SJSA1 (cell line): Measurements from ENCODE around the gene ZNF831. TPM values are rescaled to one million over a fixed set of nuclear protein-coding genes. Genes with fewer than 3 reads are reported as not detected.

Experiments
- DNase-seq, 2 experiments: peaks; one replicate each; pipeline ENCODE4 v3.0.0-alpha.2; 2015 to 2020; ENCODE audit warnings: low spot score in 2 of 2, low read depth in 1 of 2
- H3K27ac ChIP-seq: fragments of 250-450 bp; sonication (Bioruptor Pico); 2 replicates; pipeline ENCODE4 v1.5.1; 2020; ENCODE audit warnings: mild to moderate bottlenecking, moderate library complexity
- H3K27me3 ChIP-seq: fragments of 250-450 bp; sonication (Bioruptor Pico); replicated peaks from 2 replicates; pipeline ENCODE4 v1.5.1; 2020; ENCODE audit warnings: mild to moderate bottlenecking, moderate library complexity
- H3K36me3 ChIP-seq: fragments of 250-450 bp; sonication (Bioruptor Pico); 2 replicates; pipeline ENCODE4 v1.5.1; 2020; ENCODE audit warnings: mild to moderate bottlenecking
- H3K4me1 ChIP-seq: fragments of 250-450 bp; sonication (Bioruptor Pico); replicated peaks from 2 replicates; pipeline ENCODE4 v1.6.1; 2021; ENCODE audit warnings: mild to moderate bottlenecking
- H3K4me3 ChIP-seq: fragments of 250-450 bp; sonication (Bioruptor Pico); 2 replicates; pipeline ENCODE4 v1.5.1; 2020; ENCODE audit warnings: mild to moderate bottlenecking
- H3K9me3 ChIP-seq: fragments of 250-450 bp; sonication (Bioruptor Pico); replicated peaks from 2 replicates; pipeline ENCODE4 v1.5.1; 2020; ENCODE audit warnings: mild to moderate bottlenecking
- total RNA-seq: library from RNA; depleted of rRNA; stranded (reverse); fragments of >200 nt; shearing (Covaris generic); gene quantifications from 2 replicates; pipeline ENCODE4 v1.2.3, GENCODE V29; 2014

The ZNF831 gene
- total RNA-seq, 1 experiment from 2014 or later: not detected

DNA sequence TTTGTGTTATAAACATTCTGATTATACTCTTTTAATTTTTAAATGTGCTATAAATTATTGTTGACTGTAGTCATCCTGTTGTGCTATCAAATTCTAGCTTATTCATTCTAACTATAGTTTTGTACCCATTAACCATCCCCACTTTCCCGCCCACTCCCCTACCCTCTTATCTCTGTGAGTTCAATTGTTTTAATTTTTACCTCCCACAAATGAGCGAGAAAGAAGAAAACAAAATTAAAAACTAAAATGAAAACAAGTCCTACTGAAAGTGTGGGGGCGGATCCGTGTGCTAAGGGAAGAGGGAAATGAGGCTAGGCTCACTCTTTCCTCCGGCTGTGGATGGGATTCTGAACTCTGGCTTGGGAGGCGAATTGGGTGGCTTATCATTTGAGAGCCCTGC, 6.6 kb upstream of the ZNF831 start:
- no peaks in the 10 kb centered on the region for H3K4me1 ChIP-seq
- no peak for DNase-seq
- no peak overlapping the region for H3K4me3 ChIP-seq
- H3K27ac ChIP-seq: no peak overlapping the region
- no peaks in the 10 kb centered on the region for H3K9me3 ChIP-seq
- H3K27me3 ChIP-seq: peaks cover 5% of the 10 kb centered on the region; the same call in 1 of the 2 replicates
- H3K36me3 ChIP-seq: no peaks in the 10 kb centered on the region

- DNase-seq: no peak
- H3K4me1 ChIP-seq: no peaks in the 10 kb centered on the region
- H3K9me3 ChIP-seq: no peaks in the 10 kb centered on the region
- H3K27ac ChIP-seq: no peak overlapping the region
- peaks cover 9% of the 10 kb centered on the region; the same call in 1 of the 2 replicates for H3K27me3 ChIP-seq
- no peaks in the 10 kb centered on the region for H3K36me3 ChIP-seq
- no peak overlapping the region for H3K4me3 ChIP-seq
These were observed 6.1 kb upstream of the ZNF831 start for GRCh38 chr20:59157531-59157930.

GRCh38 chr20:59157961-59158541, 5.6 kb upstream of the ZNF831 start:
- H3K9me3 ChIP-seq: no peaks in the 10 kb centered on the region
- H3K36me3 ChIP-seq: no peaks in the 10 kb centered on the region
- no peak for DNase-seq

GRCh38 chr20:59158673-59159072, 4.9 kb upstream of the ZNF831 start:
- H3K9me3 ChIP-seq: no peaks in the 10 kb centered on the region
- no peak for DNase-seq
- H3K36me3 ChIP-seq: no peaks in the 10 kb centered on the region
- H3K4me3 ChIP-seq: no peak overlapping the region
- H3K27ac ChIP-seq: no peak overlapping the region
- peaks cover 16% of the 10 kb centered on the region; the same call in 1 of the 2 replicates for H3K27me3 ChIP-seq
- no peaks in the 10 kb centered on the region for H3K4me1 ChIP-seq

More at GRCh38 chr20:59157961-59158541, 5.6 kb upstream of the ZNF831 start:
- no peak overlapping the region for H3K4me3 ChIP-seq
- peaks cover 13% of the 10 kb centered on the region; the same call in 1 of the 2 replicates for H3K27me3 ChIP-seq
- no peak overlapping the region for H3K27ac ChIP-seq
- no peaks in the 10 kb centered on the region for H3K4me1 ChIP-seq

DNA sequence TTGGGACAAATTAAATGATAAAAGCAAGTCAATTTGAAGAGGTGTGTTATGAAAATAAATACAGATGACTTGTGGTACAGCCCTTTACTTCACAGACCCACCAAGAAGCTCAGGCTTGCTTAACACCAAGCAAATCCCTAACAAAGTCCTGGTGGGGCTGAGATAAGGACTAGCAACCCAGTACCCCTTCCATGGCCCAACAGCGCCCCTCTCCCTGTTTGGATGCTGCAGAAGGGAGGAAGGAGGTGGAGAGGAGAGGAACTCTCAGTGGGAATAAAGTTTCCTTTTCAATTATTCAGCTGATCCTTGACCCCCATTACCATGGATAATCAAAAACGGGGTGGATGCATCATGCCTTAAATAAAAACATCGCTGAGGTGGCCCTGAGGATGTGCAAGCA, 4.5 kb upstream of the ZNF831 start:
- Histone ChIP-seq H3K36me3 (no peaks in the 10 kb centered on the region), H3K4me3 (no peak overlapping the region), H3K27ac (no peak overlapping the region), H3K9me3 (no peaks in the 10 kb centered on the region), H3K4me1 (no peaks in the 10 kb centered on the region), H3K27me3 (peaks cover 16% of the 10 kb centered on the region; the same call in 1 of the 2 replicates)
- no peak for DNase-seq

- no peak overlapping the region for H3K27ac ChIP-seq
- H3K9me3 ChIP-seq: no peaks in the 10 kb centered on the region
- H3K4me3 ChIP-seq: no peak overlapping the region
- H3K36me3 ChIP-seq: no peaks in the 10 kb centered on the region
- H3K4me1 ChIP-seq: no peaks in the 10 kb centered on the region
- DNase-seq: no peak
- peaks cover 18% of the 10 kb centered on the region; the same call in 1 of the 2 replicates for H3K27me3 ChIP-seq
These were observed 3.9 kb upstream of the ZNF831 start for GRCh38 chr20:59159493-59160376.

DNA sequence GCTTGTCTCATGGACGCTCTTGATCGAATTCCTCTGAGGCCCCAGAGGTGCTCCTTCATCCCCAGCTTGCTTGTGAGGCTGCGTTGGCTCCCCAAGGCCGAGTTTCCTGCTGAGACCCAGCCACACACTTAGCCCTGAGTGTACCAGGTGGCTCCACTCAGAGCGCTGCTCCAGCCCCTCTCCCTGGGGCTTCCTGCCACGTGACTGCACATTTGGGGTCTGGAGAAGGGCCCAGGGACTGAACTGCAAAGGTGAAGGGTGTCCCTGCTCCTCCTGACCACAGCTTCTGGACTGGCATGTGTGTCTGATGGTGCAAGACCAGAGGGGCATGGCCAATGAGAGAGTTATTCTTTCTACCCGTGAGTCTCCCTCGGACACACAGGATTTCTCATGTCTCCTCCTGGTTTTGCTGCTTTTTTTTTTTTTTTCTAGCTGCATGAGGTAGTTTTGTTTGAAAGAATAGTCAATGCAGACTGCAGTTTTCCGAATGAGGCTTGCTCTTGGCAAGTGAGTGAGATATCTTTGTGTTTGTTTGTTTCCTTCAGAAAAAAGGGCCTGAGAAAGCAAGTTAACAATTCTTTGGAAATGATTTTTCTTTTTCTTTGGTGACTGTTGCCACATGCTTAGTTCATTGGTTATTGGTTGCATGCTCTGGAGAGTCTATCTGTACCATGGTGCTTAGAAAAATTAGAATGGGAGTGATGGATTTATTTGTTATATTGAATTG, 3.1 kb upstream of the ZNF831 start:
- Histone ChIP-seq H3K27me3 (peaks cover 19% of the 10 kb centered on the region; the same call in 1 of the 2 replicates), H3K36me3 (no peaks in the 10 kb centered on the region), H3K4me1 (no peaks in the 10 kb centered on the region), H3K27ac (no peak overlapping the region), H3K9me3 (no peaks in the 10 kb centered on the region), H3K4me3 (no peak overlapping the region)
- no peak for DNase-seq

GRCh38 chr20:59161721-59162120, 1.9 kb upstream of the ZNF831 start:
- Histone ChIP-seq H3K9me3 (no peaks in the 10 kb centered on the region), H3K36me3 (no peaks in the 10 kb centered on the region), H3K27ac (no peak overlapping the region), H3K4me1 (no peaks in the 10 kb centered on the region), H3K4me3 (no peak overlapping the region), H3K27me3 (peaks cover 23% of the 10 kb centered on the region)
- no peak for DNase-seq

- H3K27ac ChIP-seq: no peak overlapping the region
These were observed 1.2 kb downstream of the ZNF831 start for GRCh38 chr20:59164686-59165391.

GRCh38 chr20:59165396-59165795, 1.8 kb downstream of the ZNF831 start:
- Histone ChIP-seq H3K9me3 (no peaks in the 10 kb centered on the region), H3K36me3 (no peaks in the 10 kb centered on the region), H3K27ac (no peak overlapping the region), H3K4me3 (no peak overlapping the region), H3K27me3 (peaks cover 26% of the 10 kb centered on the region), H3K4me1 (no peaks in the 10 kb centered on the region)
- DNase-seq: no peak

More at GRCh38 chr20:59164686-59165391, 1.2 kb downstream of the ZNF831 start:
- H3K4me3 ChIP-seq: no peak overlapping the region
- H3K9me3 ChIP-seq: no peaks in the 10 kb centered on the region
- H3K27me3 ChIP-seq: peaks cover 26% of the 10 kb centered on the region
- no peaks in the 10 kb centered on the region for H3K36me3 ChIP-seq
- DNase-seq: no peak
- no peaks in the 10 kb centered on the region for H3K4me1 ChIP-seq

- H3K4me3 ChIP-seq: no peak overlapping the region
- H3K4me1 ChIP-seq: no peaks in the 10 kb centered on the region
- no peak overlapping the region for H3K27ac ChIP-seq
- no peak for DNase-seq
- no peaks in the 10 kb centered on the region for H3K36me3 ChIP-seq
- peaks cover 26% of the 10 kb centered on the region for H3K27me3 ChIP-seq
- H3K9me3 ChIP-seq: no peaks in the 10 kb centered on the region
These were observed 2.5 kb downstream of the ZNF831 start for GRCh38 chr20:59165891-59166709.

DNA sequence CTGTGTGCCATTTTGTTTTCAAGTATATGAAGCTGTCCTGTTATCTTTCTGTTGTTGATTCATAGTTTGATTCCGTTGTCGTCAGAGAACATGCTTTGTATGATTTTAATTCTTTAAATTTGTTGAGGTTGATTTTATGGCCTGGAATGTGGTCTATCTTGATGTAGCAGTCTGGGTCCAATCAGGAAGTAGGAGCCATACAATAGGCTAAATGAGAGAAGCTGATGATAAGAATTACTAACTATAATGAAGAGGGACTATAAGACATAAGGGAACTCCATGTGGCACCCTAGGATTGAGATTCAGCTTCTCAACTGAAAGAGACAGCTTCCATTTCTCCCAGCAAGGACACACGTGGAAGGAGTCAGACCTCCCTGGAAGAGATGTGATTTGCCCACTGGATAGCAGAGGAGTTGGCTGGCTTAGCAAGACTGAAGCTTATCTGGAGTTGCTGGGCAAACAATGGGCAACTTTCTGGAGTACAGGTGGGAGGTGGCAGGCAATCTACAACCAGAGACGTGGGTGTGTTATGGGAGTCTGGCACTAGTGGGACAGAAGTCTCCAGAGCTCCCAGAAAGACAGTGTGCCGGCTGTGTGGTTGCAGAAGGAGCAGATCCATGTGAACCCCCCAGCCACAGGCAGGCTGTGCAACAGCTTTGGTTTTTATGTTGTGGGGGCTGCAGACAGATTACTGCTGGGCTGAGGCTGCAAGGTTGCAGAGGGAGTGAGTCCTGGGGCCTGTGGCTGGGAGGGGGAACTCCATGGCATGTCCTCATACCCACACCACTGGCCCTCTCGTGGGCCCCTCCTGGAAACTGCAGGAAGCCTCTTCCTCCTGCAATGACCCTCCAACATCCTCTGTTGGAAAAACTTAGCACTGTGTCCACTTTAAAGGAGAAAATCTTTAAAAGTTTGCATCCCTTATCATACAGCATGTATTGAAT, 7.1 kb downstream of the ZNF831 start:
- H3K27ac ChIP-seq: no peak overlapping the region

More for the DNA sequence above, 7.1 kb downstream of the ZNF831 start:
- Histone ChIP-seq H3K9me3 (no peaks in the 10 kb centered on the region), H3K36me3 (no peaks in the 10 kb centered on the region), H3K4me3 (no peak overlapping the region), H3K4me1 (no peaks in the 10 kb centered on the region), H3K27me3 (peaks cover 7% of the 10 kb centered on the region; the same call in 1 of the 2 replicates)
- no peak for DNase-seq
